Measurements from ENCODE around the gene PPARD. TPM values are rescaled to one million over a fixed set of nuclear protein-coding genes. Genes with fewer than 3 reads are reported as not detected.

The PPARD gene
- total RNA-seq, 2 donors from 2014 or later, result 6.0 to 11.2 TPM

DNA sequence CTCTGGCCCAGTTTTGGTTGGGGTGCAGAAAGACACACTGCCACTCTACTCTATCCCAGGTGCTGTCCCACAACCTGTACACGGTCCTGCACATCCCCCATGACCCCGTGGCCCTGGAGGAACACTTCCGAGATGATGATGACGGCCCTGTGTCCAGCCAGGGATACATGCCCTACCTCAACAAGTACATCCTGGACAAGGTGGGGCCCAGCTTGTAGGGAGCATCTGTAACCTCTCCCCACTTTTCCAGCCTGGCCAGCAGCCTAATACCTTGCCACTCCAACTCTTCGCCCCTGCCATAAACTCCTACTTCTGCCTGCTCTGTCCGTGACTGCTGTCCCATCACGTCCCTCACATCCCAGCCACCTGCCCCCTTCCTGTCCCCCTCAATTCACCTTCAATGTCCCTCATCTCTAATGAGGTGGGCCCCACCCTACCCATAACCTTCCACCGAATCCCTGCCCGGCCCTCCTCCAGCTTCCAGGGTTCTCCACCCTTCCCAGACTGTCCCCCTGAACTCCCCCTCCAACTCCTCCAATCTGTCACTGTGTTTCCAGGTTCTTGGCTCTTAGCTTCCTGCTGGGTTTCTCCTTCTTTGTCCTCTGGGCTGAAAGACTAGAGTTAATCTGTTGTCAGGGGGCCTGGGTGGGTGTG lies 32.6 kb upstream of the PPARD start:
- WGBS, 2 donors, result 89 to 91% methylated on average over 9 of the region's 9 CpGs
- H3K36me3 ChIP-seq (replicated peaks in 1 of 2; ENCODE audit: insufficient read depth in 1 of 2, low read depth in 2 of 2), result no peaks in the 10 kb centered on the region
- no peak overlapping the region for H3K27ac ChIP-seq
- H3K9me3 ChIP-seq, result no peaks in the 10 kb centered on the region
- TF ChIP-seq, protein P1, sequence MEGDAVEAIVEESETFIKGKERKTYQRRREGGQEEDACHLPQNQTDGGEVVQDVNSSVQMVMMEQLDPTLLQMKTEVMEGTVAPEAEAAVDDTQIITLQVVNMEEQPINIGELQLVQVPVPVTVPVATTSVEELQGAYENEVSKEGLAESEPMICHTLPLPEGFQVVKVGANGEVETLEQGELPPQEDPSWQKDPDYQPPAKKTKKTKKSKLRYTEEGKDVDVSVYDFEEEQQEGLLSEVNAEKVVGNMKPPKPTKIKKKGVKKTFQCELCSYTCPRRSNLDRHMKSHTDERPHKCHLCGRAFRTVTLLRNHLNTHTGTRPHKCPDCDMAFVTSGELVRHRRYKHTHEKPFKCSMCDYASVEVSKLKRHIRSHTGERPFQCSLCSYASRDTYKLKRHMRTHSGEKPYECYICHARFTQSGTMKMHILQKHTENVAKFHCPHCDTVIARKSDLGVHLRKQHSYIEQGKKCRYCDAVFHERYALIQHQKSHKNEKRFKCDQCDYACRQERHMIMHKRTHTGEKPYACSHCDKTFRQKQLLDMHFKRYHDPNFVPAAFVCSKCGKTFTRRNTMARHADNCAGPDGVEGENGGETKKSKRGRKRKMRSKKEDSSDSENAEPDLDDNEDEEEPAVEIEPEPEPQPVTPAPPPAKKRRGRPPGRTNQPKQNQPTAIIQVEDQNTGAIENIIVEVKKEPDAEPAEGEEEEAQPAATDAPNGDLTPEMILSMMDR (IDR thresholded peaks at IDR 0.05), result no peak
- TF ChIP-seq POLR2A (IDR thresholded peaks at IDR 0.05), result no peak
- ATAC-seq, result no peak
- no peaks in the 10 kb centered on the region for H3K27me3 ChIP-seq
- intact Hi-C loops (cut with DNase I), result no loop called here
- no peaks in the 10 kb centered on the region for H3K4me1 ChIP-seq
- no peak overlapping the region for H3K4me3 ChIP-seq
- no peak for DNase-seq

DNA sequence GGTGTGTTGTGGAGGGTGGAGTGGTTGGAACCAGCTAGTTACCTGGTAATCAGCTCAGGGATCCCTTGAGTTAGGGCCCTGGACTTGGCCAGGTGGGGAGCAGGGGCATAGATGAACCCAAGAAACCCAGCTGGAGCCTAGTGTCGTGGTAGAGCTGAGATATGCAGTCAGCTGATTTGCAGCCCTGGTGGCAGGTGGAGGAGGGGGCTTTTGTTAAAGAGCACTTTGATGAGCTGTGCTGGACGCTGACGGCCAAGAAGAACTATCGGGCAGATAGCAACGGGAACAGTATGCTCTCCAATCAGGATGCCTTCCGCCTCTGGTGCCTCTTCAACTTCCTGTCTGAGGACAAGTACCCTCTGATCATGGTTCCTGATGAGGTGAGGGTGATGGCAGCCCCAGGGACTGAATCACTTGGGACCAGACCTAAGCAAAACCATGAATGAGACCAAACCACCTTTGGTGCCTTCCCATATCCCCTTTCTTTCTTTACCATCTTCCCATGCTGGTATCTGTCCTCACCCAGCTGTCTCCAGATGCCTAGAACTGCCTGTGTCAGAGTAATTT lies 32.0 kb upstream of the PPARD start:
- intact Hi-C loops (cut with DNase I), result no loop called here
- ATAC-seq (no peak), DNase-seq (no peak)
- WGBS, 2 donors, result 90 to 94% methylated on average over 6 of the region's 6 CpGs
- no peaks in the 10 kb centered on the region for H3K9me3 ChIP-seq
- no peaks in the 10 kb centered on the region for H3K27me3 ChIP-seq
- no peak overlapping the region for H3K4me3 ChIP-seq
- H3K27ac ChIP-seq, result no peak overlapping the region
- TF ChIP-seq, protein P1 (IDR thresholded peaks at IDR 0.05), result no peak
- TF ChIP-seq POLR2A (IDR thresholded peaks at IDR 0.05), result no peak
- no peaks in the 10 kb centered on the region for H3K36me3 ChIP-seq (replicated peaks in 1 of 2; ENCODE audit: insufficient read depth in 1 of 2, low read depth in 2 of 2)
- no peaks in the 10 kb centered on the region for H3K4me1 ChIP-seq

DNA sequence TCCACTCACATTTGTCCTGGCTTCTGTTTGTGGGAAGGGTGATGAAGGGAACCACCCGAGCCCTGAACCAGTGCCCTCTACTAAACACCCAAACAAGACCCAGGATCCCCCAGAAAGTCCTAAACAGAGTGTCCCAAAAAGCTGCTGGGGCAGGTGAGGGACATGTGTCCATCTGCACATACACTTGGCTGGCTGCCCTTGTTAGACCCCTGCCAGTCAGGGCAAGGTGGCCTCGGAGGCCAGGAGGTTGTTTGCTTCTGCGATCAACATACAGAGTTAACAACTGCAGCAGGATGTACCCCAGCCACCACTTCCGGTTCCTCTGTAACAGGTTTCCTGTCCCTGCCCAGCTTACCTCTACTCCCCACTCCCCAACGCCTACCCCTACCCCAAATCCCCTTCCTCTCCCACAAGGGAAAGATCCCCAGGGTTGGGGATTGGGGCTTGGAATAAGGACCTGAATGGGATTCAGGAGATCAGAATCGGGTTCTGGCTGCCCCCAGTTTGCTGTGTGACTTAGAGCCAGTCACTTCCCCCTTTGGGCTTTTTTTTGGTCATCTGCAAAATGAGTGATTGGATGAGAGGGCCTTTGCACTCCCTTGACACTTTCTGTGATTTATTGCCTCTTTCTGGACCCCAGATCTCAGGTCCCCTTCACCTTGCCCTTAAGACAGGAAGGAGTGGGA lies 30.8 kb upstream of the PPARD start:
- WGBS, 2 donors, result 71 to 80% methylated on average over 5 to 6 of the region's 6 CpGs
- Histone ChIP-seq H3K27ac (peak overlapping the region in 1 of 4 donors; percentile 32), H3K27me3 (no peaks in the 10 kb centered on the region), H3K9me3 (no peaks in the 10 kb centered on the region), H3K4me1 (no peaks in the 10 kb centered on the region), H3K36me3 (replicated peaks in 1 of 2; ENCODE audit: insufficient read depth in 1 of 2, low read depth in 2 of 2) (no peaks in the 10 kb centered on the region), H3K4me3 (no peak overlapping the region)
- intact Hi-C loops (cut with DNase I), result no loop called here
- TF ChIP-seq, protein P1 (IDR thresholded peaks at IDR 0.05), result no peak
- no peak for TF ChIP-seq POLR2A (IDR thresholded peaks at IDR 0.05)
- DNase-seq, result no peak
- ATAC-seq, result no peak

DNA sequence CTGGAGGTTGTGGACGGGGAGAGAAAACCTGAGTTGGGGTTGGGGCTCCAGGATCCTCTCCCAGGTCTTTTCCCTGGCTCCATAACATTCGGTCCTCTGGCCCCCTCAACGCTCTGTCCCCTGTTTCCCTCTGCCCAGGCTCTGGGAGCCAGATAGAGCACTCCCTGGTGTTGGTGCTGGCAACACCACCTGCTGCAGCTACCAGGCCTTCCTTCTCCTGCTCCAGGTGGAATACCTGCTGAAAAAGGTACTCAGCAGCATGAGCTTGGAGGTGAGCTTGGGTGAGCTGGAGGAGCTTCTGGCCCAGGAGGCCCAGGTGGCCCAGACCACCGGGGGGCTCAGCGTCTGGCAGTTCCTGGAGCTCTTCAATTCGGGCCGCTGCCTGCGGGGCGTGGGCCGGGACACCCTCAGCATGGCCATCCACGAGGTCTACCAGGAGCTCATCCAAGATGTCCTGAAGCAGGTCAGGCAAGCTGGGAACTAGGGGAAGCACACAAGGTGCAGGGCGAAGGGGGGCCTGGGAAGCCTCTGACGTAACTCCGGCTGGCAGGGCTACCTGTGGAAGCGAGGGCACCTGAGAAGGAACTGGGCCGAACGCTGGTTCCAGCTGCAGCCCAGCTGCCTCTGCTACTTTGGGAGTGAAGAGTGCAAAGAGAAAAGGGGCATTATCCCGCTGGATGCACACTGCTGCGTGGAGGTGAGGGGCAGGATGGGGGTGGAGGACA lies 30.1 kb upstream of the PPARD start:
- no peak overlapping the region for H3K4me3 ChIP-seq
- ATAC-seq, result no peak

More for the DNA sequence above, 30.1 kb upstream of the PPARD start:
- intact Hi-C loops (cut with DNase I), result no loop called here
- WGBS, 2 donors, result 88 to 92% methylated on average over 11 to 19 of the region's 19 CpGs
- peak overlapping the region in 1 of 4 donors; percentile 32 for H3K27ac ChIP-seq
- TF ChIP-seq, protein P1 (IDR thresholded peaks at IDR 0.05), result no peak
- no peak for TF ChIP-seq POLR2A (IDR thresholded peaks at IDR 0.05)
- H3K36me3 ChIP-seq (replicated peaks in 1 of 2; ENCODE audit: insufficient read depth in 1 of 2, low read depth in 2 of 2), result no peaks in the 10 kb centered on the region
- no peaks in the 10 kb centered on the region for H3K27me3 ChIP-seq
- no peaks in the 10 kb centered on the region for H3K4me1 ChIP-seq
- H3K9me3 ChIP-seq, result no peaks in the 10 kb centered on the region
- no peak for DNase-seq
